Measurements from ENCODE around the gene ATR. TPM values are rescaled to one million over a fixed set of nuclear protein-coding genes. Genes with fewer than 3 reads are reported as not detected.

The ATR gene
- total RNA-seq, 3 donors from 2014 or later (not counting 1 experiment from before 2014, with no cell fraction given), result 39.9 to 47.9 (median 45.8) TPM

GRCh38 chr3:142568393-142569017 lies 10.0 kb downstream of the ATR start:
- Histone ChIP-seq H3K27ac (ENCODE audit: low read length) (no peak overlapping the region), H3K9me3 (ENCODE audit: control insufficient read depth, insufficient read depth, low read length) (no peaks in the 10 kb centered on the region), H3K4me1 (ENCODE audit: control insufficient read depth, insufficient read depth, low read length) (no peaks in the 10 kb centered on the region), H3K4me3 (ENCODE audit: low read length) (no peak overlapping the region), H3K36me3 (ENCODE audit: control insufficient read depth, insufficient read depth, low read length) (peaks cover 28% of the 10 kb centered on the region), H3K27me3 (ENCODE audit: control insufficient read depth, insufficient read depth, low read length) (no peaks in the 10 kb centered on the region)
- Mint-ChIP-seq H3K27ac (no peak overlapping the region), H3K4me1 (peaks cover 4 to 7% of the 10 kb centered on the region in 2 donors), H3K27me3 (ENCODE audit: low read depth in 2 of 2) (no peaks in the 10 kb centered on the region), H3K9me3 (no peaks in the 10 kb centered on the region), H3K36me3 (no peaks in the 10 kb centered on the region), H3K4me3 (no peak overlapping the region)
- DNase-seq (no peak), ATAC-seq (no peak)
- intact Hi-C loops (cut with micrococcal nuclease), result no loop called here
- whole genome bisulfite sequencing (ENCODE audit: insufficient coverage), result 96% methylated on average over 21 of the region's 21 CpGs
- TF ChIP-seq CTCF (IDR thresholded peaks at IDR 0.05), result no peak

DNA sequence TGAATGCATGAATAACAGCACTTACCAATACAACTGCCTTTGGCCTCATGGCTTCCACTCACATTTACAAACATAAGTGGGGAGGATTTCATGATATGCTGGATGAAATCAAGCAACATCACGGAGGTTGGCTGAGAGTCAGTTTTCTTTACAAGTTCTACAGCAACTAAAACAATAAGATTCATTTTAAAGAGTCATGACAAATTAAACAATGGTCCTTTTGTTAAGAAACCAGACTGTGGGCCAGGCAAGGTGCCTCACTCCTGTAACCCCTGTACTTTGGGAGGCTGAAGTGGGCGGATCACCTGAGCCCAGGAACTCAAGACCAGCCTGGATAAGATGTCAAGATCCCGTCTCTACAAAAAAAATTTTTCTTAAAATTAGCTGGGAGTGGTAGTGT lies 12.4 kb downstream of the ATR start:
- no peak overlapping the region for H3K4me3 ChIP-seq (ENCODE audit: low read length)
- DNase-seq, result no peak
- H3K36me3 Mint-ChIP-seq, result peaks cover 8% of the 10 kb centered on the region
- H3K4me3 Mint-ChIP-seq, result no peak overlapping the region
- H3K9me3 ChIP-seq (ENCODE audit: control insufficient read depth, insufficient read depth, low read length), result no peaks in the 10 kb centered on the region
- peaks cover 4 to 7% of the 10 kb centered on the region in 2 donors for H3K4me1 Mint-ChIP-seq
- no peaks in the 10 kb centered on the region for H3K9me3 Mint-ChIP-seq
- intact Hi-C loops (cut with micrococcal nuclease), result no loop called here
- H3K27me3 ChIP-seq (ENCODE audit: control insufficient read depth, insufficient read depth, low read length), result no peaks in the 10 kb centered on the region
- TF ChIP-seq CTCF (IDR thresholded peaks at IDR 0.05), result no peak
- no peak overlapping the region for H3K27ac Mint-ChIP-seq
- ATAC-seq, result no peak
- H3K4me1 ChIP-seq (ENCODE audit: control insufficient read depth, insufficient read depth, low read length), result no peaks in the 10 kb centered on the region
- no peak overlapping the region for H3K27ac ChIP-seq (ENCODE audit: low read length)
- H3K27me3 Mint-ChIP-seq (ENCODE audit: low read depth in 2 of 2), result no peaks in the 10 kb centered on the region
- WGBS (ENCODE audit: insufficient coverage), result 93% methylated on average over 2 of the region's 3 CpGs
- peaks cover 44% of the 10 kb centered on the region for H3K36me3 ChIP-seq (ENCODE audit: control insufficient read depth, insufficient read depth, low read length)

DNA sequence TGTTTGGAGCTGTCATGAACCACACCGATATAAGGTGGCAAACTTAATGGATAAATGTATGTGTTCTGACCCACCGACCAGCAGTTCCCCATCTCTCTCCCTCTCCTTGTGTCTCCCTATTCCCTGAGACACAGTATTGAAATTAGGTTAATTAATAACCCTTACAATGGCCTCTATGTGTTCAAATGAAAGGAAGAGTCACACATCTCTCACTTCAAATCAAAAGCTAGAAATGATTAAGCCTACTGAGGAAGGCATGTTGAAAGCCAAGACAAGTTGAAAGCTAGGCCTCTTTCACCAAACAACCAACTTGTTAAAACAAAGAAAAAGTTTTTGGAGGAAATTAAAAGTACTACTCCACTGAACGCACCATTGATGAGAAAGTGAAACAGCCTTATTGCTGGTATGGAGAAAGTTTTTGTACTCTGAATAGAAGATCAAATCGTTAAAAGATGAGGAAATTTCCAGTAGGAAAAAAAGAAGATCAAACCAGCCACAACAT lies 15.0 kb downstream of the ATR start:
- Histone ChIP-seq H3K27me3 (ENCODE audit: control insufficient read depth, insufficient read depth, low read length) (no peaks in the 10 kb centered on the region), H3K4me3 (ENCODE audit: low read length) (no peak overlapping the region), H3K36me3 (ENCODE audit: control insufficient read depth, insufficient read depth, low read length) (peaks cover 54% of the 10 kb centered on the region), H3K27ac (ENCODE audit: low read length) (no peak overlapping the region), H3K9me3 (ENCODE audit: control insufficient read depth, insufficient read depth, low read length) (no peaks in the 10 kb centered on the region), H3K4me1 (ENCODE audit: control insufficient read depth, insufficient read depth, low read length) (no peaks in the 10 kb centered on the region)
- TF ChIP-seq CTCF (IDR thresholded peaks at IDR 0.05), result no peak
- H3K27me3 Mint-ChIP-seq (ENCODE audit: low read depth in 2 of 2), result no peaks in the 10 kb centered on the region
- DNase-seq, result no peak
- H3K4me3 Mint-ChIP-seq, result no peak overlapping the region
- H3K4me1 Mint-ChIP-seq, result peaks cover 0 to 4% of the 10 kb centered on the region in 2 donors
- 100% methylated on average over 1 of the region's 4 CpGs for WGBS (ENCODE audit: insufficient coverage)
- intact Hi-C loops (cut with micrococcal nuclease), result no loop called here
- ATAC-seq, result no peak
- no peak overlapping the region for H3K27ac Mint-ChIP-seq
- H3K36me3 Mint-ChIP-seq, result peaks cover 8% of the 10 kb centered on the region
- H3K9me3 Mint-ChIP-seq, result no peaks in the 10 kb centered on the region

DNA sequence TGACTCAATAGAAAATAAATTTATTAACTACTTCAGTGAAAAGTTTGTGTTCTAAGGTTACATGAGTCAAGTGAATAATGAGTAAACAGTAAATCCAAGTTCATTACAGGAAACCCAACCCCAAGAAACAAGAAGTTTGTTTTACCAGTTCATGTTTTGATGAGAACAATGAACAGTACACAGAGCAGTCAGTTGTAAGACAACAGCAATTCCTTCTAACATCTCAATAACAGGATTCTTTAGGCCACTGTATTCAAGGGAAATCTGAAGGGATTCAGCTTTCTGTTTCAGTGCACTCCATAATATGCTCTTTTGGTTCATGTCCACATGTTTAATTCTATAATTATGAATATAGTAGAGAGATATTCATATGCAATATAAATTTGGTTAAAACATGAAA lies 18.4 kb downstream of the ATR start:
- Histone ChIP-seq H3K27me3 (ENCODE audit: control insufficient read depth, insufficient read depth, low read length) (no peaks in the 10 kb centered on the region), H3K27ac (ENCODE audit: low read length) (no peak overlapping the region), H3K4me1 (ENCODE audit: control insufficient read depth, insufficient read depth, low read length) (no peaks in the 10 kb centered on the region), H3K4me3 (ENCODE audit: low read length) (no peak overlapping the region), H3K9me3 (ENCODE audit: control insufficient read depth, insufficient read depth, low read length) (no peaks in the 10 kb centered on the region), H3K36me3 (ENCODE audit: control insufficient read depth, insufficient read depth, low read length) (peaks cover 69% of the 10 kb centered on the region)
- intact Hi-C loops (cut with micrococcal nuclease), result no loop called here
- Mint-ChIP-seq H3K27me3 (ENCODE audit: low read depth in 2 of 2) (no peaks in the 10 kb centered on the region), H3K27ac (no peak overlapping the region), H3K9me3 (no peaks in the 10 kb centered on the region), H3K4me1 (peaks cover 0 to 4% of the 10 kb centered on the region in 2 donors), H3K36me3 (peaks cover 17% of the 10 kb centered on the region), H3K4me3 (no peak overlapping the region)
- ATAC-seq, result no peak
- no peak for DNase-seq
- no peak for TF ChIP-seq CTCF (IDR thresholded peaks at IDR 0.05)

Measured in natural killer cell (primary cell).